Cortex of kidney (tissue), 1 donor: ENCODE data around the gene GLIS1.

Experiments used
- DNase-seq: peaks from one replicate; lab custom pipeline; 2025; lab: John Stamatoyannopoulos, UW

The GLIS1 gene

GRCh38 chr1:53508991-53509666 is 229.8 kb downstream of the GLIS1 start:
- DNase-seq, result no peak

- no peak for DNase-seq
Observed at GRCh38 chr1:53508056-53508990, 230.6 kb downstream of the GLIS1 start.

DNA sequence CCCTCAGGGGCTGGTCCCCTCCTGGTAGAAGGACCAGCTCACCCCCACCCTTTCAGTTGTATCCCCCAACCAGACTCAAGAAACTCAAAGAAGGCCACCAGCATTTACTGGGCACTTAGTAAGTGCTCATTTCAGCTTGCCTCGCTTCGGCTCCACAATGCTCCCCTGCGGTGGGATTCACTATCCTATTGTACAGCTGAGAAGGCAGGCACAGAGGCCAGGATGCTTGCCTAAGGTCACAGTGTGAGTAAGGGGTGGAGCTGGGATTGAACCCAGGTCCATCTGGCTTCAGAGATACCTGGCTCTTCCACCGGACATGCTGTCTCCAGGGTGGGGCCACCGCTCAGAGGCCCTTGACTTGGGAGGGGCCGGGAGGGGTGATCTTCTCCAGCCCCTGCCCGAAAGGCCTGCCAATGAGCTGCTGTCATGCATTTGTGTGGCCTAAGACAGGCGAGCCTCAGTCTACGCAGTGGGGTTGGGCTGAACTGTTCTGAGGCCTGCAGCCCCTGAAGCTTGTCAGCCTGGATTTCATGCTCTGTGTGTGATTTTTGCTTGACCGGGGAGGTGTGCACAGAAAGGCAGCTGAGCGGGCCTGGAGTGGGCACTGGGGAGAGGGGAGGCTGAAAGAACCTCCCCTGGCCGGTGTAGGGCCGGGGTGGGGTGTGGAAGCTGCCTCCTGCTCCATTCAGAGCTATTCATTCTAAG is 231.7 kb downstream of the GLIS1 start:
- DNase-seq, result no peak

- no peak for DNase-seq
Observed at GRCh38 chr1:53506355-53507050, 232.5 kb downstream of the GLIS1 start.

GRCh38 chr1:53505891-53506290 is 233.1 kb downstream of the GLIS1 start:
- no peak for DNase-seq

DNA sequence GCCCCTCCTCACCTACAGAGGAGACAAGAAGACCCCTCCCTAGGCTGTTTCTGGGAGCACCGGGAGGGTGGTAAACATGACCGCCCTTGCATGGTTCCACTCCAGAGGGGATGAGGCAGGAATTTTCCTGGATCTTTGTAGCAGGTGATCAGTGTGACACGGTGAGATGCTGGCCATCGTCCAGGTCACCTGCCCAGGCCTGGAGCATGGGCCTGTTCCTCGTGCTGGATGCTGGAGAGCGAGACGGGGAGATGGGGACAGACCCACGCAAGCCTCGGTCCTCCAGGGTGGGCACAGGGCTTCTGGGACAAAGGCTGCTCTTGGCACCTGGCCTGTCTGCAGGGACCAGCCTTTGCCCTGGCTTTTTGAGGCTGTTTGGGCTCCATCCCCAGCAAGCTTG is 233.6 kb downstream of the GLIS1 start:
- no peak for DNase-seq

- DNase-seq, result no peak
Observed at GRCh38 chr1:53504901-53505300, 234.1 kb downstream of the GLIS1 start.

DNA sequence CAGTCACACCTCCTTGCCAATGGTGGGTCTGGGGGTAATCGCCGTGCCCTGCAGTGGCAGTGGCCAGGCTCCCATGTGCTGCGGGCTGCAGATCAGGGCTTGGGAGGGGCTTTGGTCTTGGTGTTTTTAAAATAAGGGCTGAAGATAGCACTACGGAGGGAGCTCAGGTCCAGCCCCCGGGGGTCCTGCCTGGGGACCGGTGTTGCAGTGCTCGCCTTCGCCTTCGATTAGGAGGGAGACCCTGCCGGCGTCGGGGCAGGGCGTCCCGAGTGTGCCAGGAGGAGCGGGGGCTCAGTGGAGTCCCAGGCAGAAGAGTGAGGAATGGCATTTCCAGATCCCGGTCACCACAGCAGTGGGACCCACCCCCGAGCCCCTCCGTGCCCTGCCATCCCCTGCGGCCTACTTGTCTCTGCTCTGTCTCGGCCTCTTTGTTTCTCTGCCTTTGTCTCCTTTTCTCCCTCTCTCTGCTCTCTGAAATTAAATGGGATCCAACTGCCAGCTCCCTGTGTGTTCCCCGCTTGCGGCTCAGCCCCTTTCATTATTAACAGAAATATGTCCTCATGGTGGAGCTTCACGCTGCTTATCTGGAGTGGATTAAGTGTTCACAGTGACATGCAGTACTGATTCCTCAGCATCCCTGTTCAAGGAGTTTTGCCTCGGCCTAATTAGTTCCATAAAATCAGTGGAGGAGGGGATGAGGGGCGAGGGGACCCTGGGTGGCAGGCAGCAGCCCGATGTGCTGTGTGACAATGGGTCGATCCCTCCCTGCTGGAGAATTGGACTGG is 235.3 kb downstream of the GLIS1 start:
- DNase-seq, result no peak

GRCh38 chr1:53502641-53503432 is 236.1 kb downstream of the GLIS1 start:
- DNase-seq, result no peak

GRCh38 chr1:53501065-53502005 is 237.6 kb downstream of the GLIS1 start:
- no peak for DNase-seq

DNA sequence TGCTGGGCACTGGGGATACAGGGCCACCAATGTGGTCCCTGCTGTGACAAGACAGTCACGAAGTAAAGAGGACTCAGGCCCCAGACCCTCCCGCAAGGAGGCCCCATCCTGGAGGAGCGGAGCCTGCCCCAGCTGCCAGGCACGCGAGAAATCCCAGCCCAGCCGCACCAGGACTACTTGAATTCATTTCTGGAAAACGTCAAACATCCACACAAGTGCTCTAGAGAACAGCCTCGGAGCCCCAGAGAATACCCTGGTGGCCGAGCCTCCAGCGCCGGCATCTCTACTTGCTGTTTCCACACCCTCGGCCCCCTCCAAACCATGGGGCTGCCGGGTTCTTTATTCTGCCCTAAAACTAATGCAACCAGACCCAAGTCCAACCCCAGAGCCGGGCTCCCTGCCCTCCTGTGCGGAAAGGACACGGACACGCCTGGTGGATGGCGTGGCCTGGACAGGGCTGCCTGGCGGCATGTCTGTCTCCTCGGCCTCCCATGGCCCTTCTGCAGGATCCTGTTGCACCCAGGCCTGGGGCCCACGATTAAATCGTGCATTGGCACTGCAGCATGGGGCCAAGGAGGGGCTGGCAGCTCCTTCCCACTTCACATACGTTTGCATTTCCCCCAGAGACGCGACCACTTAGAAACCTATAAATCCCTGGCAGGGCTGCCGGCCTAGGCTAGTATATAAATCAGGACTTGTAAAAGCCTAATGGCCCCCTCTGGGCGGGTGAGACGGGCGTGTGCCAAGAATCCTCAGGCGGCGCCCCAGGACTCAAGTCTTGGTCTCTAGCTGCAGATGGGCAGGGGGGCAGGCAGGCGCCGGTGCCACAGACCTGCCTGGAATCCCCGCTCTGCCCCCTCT is 238.5 kb downstream of the GLIS1 start:
- DNase-seq, result no peak

GRCh38 chr1:53499257-53500203 is 239.4 kb downstream of the GLIS1 start:
- DNase-seq, result no peak

DNA sequence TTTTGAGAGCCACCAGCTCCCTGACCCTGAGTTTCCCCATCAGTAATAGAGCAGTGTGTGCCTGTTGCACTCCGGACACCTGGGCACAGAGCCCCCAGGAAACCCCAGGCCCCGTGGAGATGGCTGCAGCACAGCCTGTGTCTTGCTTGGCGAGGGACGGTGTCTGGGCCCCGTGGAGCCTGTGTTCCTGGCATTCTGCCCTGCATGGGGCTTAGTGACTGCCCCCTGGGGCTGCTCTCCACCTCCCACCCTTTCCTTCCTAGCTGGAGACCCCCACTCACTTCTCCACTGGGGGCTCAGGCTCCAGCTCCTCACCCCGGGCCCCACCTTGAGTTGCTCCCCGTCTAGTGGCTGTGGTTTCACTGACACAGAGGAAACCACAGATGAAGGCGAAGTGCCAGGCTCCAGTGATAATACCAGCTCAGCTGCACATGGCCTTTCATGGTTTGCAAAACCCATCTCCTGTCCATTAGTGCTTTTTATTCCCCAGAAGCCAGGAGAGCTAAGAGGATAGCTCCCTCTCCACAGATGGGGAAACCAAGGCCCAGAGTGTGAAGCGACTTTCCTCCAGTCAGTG is 240.3 kb downstream of the GLIS1 start:
- DNase-seq, result no peak

GRCh38 chr1:53495633-53496345 is 243.2 kb downstream of the GLIS1 start:
- DNase-seq, result no peak

DNA sequence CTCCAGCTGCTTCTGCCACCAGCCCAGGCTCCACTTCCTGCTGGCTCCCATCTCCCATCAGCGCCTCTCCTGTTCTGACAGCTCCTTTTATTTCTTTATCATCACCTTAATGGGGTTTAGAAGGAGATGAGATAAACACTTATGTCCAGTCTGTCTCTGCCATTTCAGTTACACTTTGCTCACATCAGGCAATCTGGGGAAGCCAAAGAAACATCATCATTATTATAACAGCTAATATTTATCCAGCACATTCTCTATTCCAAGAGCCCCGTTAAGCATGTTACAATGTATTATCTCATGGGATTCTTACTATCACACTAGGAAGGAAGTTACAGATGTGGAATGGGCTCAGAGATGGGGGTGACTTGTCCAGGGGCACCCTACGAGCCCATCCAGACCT is 248.6 kb downstream of the GLIS1 start:
- DNase-seq, result no peak

- DNase-seq, result no peak
Observed at GRCh38 chr1:53486395-53487026, 252.5 kb downstream of the GLIS1 start.
